ENCODE measurements around the gene LINGO4.

Gene LINGO4

GRCh38 chr1:151811181-151811580 lies 6.0 kb upstream of the LINGO4 start:
- ChIA-PET CTCF (no interaction called here), POLR2A (no interaction called here)
- H3K36me3 ChIP-seq (ENCODE audit: control insufficient read depth in 2 of 2, insufficient read depth in 1 of 2, low read length in 2 of 2) = no peaks in the 10 kb centered on the region
- H3K27ac ChIP-seq (ENCODE audit: extremely low read depth, low read depth, low read length) = no peak overlapping the region
- H3K9me3 ChIP-seq (ENCODE audit: control insufficient read depth, insufficient read depth, low read depth, low read length) = no peaks in the 10 kb centered on the region
- H3K4me1 ChIP-seq (ENCODE audit: control insufficient read depth, insufficient read depth, low read length) = no peaks in the 10 kb centered on the region
- TF ChIP-seq ZNF10 (tag by site-specific recombination; IDR thresholded peaks at IDR 0.05) (no peak), ZNF341 (tag by site-specific recombination; IDR thresholded peaks at IDR 0.05; ENCODE audit: low read depth) (peak; percentile 36; the same call in 1 of the 2 replicates)
- no peak overlapping the region for H3K4me3 ChIP-seq (ENCODE audit: low read depth, low read length)

- no peaks in the 10 kb centered on the region for H3K4me1 ChIP-seq (ENCODE audit: control insufficient read depth, insufficient read depth, low read length)
- no peak overlapping the region for H3K27ac ChIP-seq (ENCODE audit: extremely low read depth, low read depth, low read length)
- no peak overlapping the region for H3K4me3 ChIP-seq (ENCODE audit: low read depth, low read length)
- no peaks in the 10 kb centered on the region for H3K9me3 ChIP-seq (ENCODE audit: control insufficient read depth, insufficient read depth, low read depth, low read length)
- ChIA-PET CTCF (interaction anchor here (0.7 to 1.1 kb wide), 2 partner anchors 26 to 1545 kb away, joined by 3 to 6 read pairs; no protein-coding TSS in a partner anchor), POLR2A (interaction anchor here (0.6 to 0.7 kb wide), 2 partner anchors 20 to 351 kb away, joined by 3 read pairs; partner anchors contain the start of gene POGZ)
- no peaks in the 10 kb centered on the region for H3K36me3 ChIP-seq (ENCODE audit: control insufficient read depth in 2 of 2, insufficient read depth in 1 of 2, low read length in 2 of 2)
- peak; percentile 94 for TF ChIP-seq SP7 (tag by site-specific recombination; IDR thresholded peaks at IDR 0.05)
- no peak for TF ChIP-seq ZBTB6 (tag by site-specific recombination; IDR thresholded peaks at IDR 0.05)
- 0 out of 2 replicates have a peak, but pooled peaks have one; percentile 36 for TF ChIP-seq OVOL3 (tag by site-specific recombination; IDR thresholded peaks at IDR 0.05)
- TF ChIP-seq, protein P1, sequence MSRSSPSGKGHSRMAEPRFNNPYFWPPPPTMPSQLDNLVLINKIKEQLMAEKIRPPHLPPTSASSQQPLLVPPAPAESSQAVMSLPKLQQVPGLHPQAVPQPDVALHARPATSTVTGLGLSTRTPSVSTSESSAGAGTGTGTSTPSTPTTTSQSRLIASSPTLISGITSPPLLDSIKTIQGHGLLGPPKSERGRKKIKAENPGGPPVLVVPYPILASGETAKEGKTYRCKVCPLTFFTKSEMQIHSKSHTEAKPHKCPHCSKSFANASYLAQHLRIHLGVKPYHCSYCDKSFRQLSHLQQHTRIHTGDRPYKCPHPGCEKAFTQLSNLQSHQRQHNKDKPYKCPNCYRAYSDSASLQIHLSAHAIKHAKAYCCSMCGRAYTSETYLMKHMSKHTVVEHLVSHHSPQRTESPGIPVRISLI (tag by site-specific recombination; IDR thresholded peaks at IDR 0.05) = 0 out of 2 replicates have a peak, but pooled peaks have one; percentile 38
- no peak for TF ChIP-seq ZNF157 (tag by site-specific recombination; IDR thresholded peaks at IDR 0.05)
- peak; percentile 68; the same call in 1 of the 2 replicates for TF ChIP-seq ZEB2 (tag by site-specific recombination; IDR thresholded peaks at IDR 0.05)
- TF ChIP-seq ZNF629 (tag by site-specific recombination; IDR thresholded peaks at IDR 0.05) = peak; percentile 68
- peak; percentile 73; the same call in 1 of the 2 replicates for TF ChIP-seq ZNF843 (tag by site-specific recombination; IDR thresholded peaks at IDR 0.05)
- TF ChIP-seq IKZF3 (tag by site-specific recombination; IDR thresholded peaks at IDR 0.05) = peak; percentile 27; the same call in 1 of the 2 replicates
- peak; percentile 97 for TF ChIP-seq PRDM10 (tag by site-specific recombination; IDR thresholded peaks at IDR 0.05)
- TF ChIP-seq WT1 (tag by site-specific recombination; IDR thresholded peaks at IDR 0.05) = peak; percentile 61
- peak; percentile 49 for TF ChIP-seq KLF10 (tag by site-specific recombination; IDR thresholded peaks at IDR 0.05)
- no peak for TF ChIP-seq ZNF555 (tag by site-specific recombination; conservative IDR thresholded peaks at IDR 0.05)
- no peak for TF ChIP-seq ZNF416 (tag by site-specific recombination; IDR thresholded peaks at IDR 0.05)
- TF ChIP-seq BCL11B (tag by site-specific recombination; IDR thresholded peaks at IDR 0.05; ENCODE audit: low read depth) = peak; percentile 77
- TF ChIP-seq ZBTB8A (tag by site-specific recombination; IDR thresholded peaks at IDR 0.05) = no peak
- TF ChIP-seq ZNF366 (tag by site-specific recombination; conservative IDR thresholded peaks at IDR 0.05) = no peak
- TF ChIP-seq, protein P2, sequence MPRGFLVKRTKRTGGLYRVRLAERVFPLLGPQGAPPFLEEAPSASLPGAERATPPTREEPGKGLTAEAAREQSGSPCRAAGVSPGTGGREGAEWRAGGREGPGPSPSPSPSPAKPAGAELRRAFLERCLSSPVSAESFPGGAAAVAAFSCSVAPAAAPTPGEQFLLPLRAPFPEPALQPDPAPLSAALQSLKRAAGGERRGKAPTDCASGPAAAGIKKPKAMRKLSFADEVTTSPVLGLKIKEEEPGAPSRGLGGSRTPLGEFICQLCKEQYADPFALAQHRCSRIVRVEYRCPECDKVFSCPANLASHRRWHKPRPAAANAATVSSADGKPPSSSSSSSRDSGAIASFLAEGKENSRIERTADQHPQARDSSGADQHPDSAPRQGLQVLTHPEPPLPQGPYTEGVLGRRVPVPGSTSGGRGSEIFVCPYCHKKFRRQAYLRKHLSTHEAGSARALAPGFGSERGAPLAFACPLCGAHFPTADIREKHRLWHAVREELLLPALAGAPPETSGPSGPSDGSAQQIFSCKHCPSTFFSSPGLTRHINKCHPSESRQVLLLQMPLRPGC (tag by site-specific recombination; IDR thresholded peaks at IDR 0.05) = peak; percentile 54; the same call in 1 of the 2 replicates
- TF ChIP-seq HOXD13 (CRISPR knock-in tag; IDR thresholded peaks at IDR 0.05; ENCODE audit: borderline replicate concordance) = no peak
- peak; percentile 46; the same call in 1 of the 2 replicates for TF ChIP-seq ZBTB21 (tag by site-specific recombination; IDR thresholded peaks at IDR 0.05)
- TF ChIP-seq ZNF610 (tag by site-specific recombination; IDR thresholded peaks at IDR 0.05; ENCODE audit: borderline replicate concordance) = 0 out of 2 replicates have a peak, but pooled peaks have one; percentile 38
- TF ChIP-seq ZNF184 (tag by site-specific recombination; IDR thresholded peaks at IDR 0.05) = no peak
- TF ChIP-seq, protein P3, sequence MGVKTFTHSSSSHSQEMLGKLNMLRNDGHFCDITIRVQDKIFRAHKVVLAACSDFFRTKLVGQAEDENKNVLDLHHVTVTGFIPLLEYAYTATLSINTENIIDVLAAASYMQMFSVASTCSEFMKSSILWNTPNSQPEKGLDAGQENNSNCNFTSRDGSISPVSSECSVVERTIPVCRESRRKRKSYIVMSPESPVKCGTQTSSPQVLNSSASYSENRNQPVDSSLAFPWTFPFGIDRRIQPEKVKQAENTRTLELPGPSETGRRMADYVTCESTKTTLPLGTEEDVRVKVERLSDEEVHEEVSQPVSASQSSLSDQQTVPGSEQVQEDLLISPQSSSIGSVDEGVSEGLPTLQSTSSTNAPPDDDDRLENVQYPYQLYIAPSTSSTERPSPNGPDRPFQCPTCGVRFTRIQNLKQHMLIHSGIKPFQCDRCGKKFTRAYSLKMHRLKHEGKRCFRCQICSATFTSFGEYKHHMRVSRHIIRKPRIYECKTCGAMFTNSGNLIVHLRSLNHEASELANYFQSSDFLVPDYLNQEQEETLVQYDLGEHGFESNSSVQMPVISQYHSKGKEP (tag by site-specific recombination; IDR thresholded peaks at IDR 0.05) = 0 out of 2 replicates have a peak, but pooled peaks have one; percentile 53
- TF ChIP-seq KLF16 (tag by site-specific recombination; IDR thresholded peaks at IDR 0.05) = peak; percentile 60
Measured at GRCh38 chr1:151809985-151810556, 4.9 kb upstream of the LINGO4 start.

Data from HEK293 (cell line).